ENCODE measurements around the gene IFI6.
"Not testable (repeated sequence)": the region's sequence is repeated elsewhere in the genome, so short reads cannot be mapped to it uniquely, and the experiment has no call there.

Gene IFI6

DNA sequence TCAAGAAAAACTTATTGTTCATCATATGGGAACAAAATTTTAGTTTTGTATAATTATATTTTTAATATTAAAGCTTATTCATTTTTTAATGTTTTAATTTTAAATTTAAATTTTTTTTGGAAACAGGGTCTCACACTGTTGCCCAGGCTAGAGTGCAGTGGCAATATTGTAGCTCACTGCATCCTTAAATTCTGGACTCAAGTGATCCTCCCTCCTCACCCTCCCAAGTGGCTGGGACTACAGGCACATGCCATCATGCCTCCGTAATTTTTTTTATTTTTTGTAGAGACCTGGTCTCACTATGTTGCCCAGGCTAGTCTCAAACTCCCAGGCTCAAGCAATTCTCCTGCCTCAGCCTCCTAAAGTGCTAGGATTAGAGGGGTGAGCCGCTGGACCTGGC is 33.6 kb upstream of the IFI6 start:
- H3K4me3 ChIP-seq (replicated peaks in 1 of 2; ENCODE audit: low read depth in 2 of 2, low read length in 2 of 2), result no peak overlapping the region

GRCh38 chr1:27704958-27705357 is 33.0 kb upstream of the IFI6 start:
- no peak for DNase-seq (ENCODE audit: low read depth in 2 of 2)
- no peak for TF ChIP-seq CTCF (IDR thresholded peaks at IDR 0.05; ENCODE audit: low read depth, low read length)
- no peak overlapping the region for H3K4me3 ChIP-seq (replicated peaks in 1 of 2; ENCODE audit: low read depth in 2 of 2, low read length in 2 of 2)

More for the DNA sequence above, 33.6 kb upstream of the IFI6 start:
- no peak for DNase-seq (ENCODE audit: low read depth in 2 of 2)
- no peak for TF ChIP-seq CTCF (IDR thresholded peaks at IDR 0.05; ENCODE audit: low read depth, low read length)

DNA sequence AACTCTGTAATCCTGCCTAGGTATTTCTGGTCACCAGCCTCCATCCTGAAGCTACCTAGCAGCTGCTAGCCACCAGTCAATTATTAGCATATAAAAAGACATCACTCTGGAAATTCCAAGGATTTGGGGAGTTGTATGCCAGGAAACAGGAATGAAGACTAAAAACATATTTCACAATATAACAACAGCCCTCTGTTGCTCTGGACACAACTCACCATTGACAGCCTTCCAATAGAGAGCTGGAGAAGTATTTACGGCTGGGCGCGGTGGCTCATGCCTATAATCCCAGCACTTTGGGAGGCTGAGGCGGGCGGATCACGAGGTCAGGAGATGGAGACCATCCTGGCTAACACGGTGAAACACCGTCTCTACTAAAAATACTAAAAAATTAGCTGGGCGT is 24.8 kb upstream of the IFI6 start:
- H3K4me3 ChIP-seq (replicated peaks in 1 of 2; ENCODE audit: low read depth in 2 of 2, low read length in 2 of 2); DNase-seq (ENCODE audit: low read depth in 2 of 2): not testable (repeated sequence)

GRCh38 chr1:27690183-27690582 is 18.2 kb upstream of the IFI6 start:
- DNase-seq (ENCODE audit: low read depth in 2 of 2), result no peak
- no peak for TF ChIP-seq CTCF (IDR thresholded peaks at IDR 0.05; ENCODE audit: low read depth, low read length)
- no peak overlapping the region for H3K4me3 ChIP-seq (replicated peaks in 1 of 2; ENCODE audit: low read depth in 2 of 2, low read length in 2 of 2)

DNA sequence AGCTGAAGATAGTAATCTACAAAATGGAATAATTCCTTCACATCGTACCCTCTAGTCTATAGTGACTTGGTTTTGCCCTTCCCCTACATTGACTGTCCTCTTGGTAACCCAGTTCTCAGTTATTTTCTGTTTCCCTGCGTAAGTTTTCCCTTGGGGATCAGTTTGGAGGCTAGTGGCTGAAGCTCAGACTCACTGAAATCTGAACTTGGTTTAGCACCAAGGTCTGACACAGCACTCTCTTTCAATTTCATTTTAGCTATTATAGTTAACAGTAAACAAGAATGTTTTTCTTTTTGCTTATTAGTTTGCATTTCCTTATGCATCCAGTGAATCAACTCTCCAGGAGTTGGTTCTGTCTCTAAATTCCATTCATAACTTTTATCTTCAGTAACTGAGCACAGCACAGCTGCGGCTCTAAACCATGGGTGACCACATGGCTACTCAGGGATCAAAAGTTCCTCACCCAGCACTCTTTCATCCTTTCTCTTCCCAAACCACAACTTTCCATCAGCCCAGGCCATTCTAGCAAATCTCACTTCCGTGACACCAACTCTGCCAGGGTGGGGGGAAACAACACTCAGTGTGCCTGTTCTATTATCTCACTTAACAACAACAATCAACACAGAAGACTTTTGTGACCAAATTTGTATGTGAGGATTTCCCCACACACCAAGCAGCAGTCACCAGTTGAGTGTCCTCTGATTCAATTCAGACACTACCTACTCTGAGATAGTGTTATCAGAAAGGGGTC is 17.6 kb upstream of the IFI6 start:
- no peak for TF ChIP-seq CTCF (IDR thresholded peaks at IDR 0.05; ENCODE audit: low read depth, low read length)
- peak; percentile 59 to 77 for DNase-seq (ENCODE audit: low read depth in 2 of 2)
- no peak overlapping the region for H3K4me3 ChIP-seq (replicated peaks in 1 of 2; ENCODE audit: low read depth in 2 of 2, low read length in 2 of 2)

DNA sequence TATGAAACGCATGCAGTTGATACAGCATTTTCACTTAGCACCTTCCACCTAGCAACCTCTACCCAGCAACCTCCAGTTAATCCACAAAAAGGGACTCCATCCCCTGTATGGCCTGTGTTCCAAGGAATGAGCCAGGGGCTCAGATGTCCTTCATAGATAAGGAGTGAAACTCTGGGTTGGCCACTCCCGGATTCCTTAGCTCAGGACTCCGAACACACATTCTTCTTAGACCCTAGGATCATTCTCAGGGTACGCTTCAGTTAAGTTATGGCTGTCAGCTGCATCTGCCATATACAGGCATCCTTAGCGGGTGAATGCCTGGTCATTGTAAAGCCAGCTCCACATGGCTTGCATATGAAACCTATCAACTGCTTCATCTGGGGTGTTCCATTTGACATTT is 15.9 kb upstream of the IFI6 start:
- TF ChIP-seq CTCF (IDR thresholded peaks at IDR 0.05; ENCODE audit: low read depth, low read length), result no peak
- H3K4me3 ChIP-seq (replicated peaks in 1 of 2; ENCODE audit: low read depth in 2 of 2, low read length in 2 of 2), result no peak overlapping the region
- DNase-seq (ENCODE audit: low read depth in 2 of 2), result no peak

GRCh38 chr1:27686223-27686990 is 14.4 kb upstream of the IFI6 start:
- DNase-seq (ENCODE audit: low read depth in 2 of 2), result no peak
- TF ChIP-seq CTCF (IDR thresholded peaks at IDR 0.05; ENCODE audit: low read depth, low read length), result no peak
- H3K4me3 ChIP-seq (replicated peaks in 1 of 2; ENCODE audit: low read depth in 2 of 2, low read length in 2 of 2), result no peak overlapping the region
